ENCODE results near the gene GOLPH3L.

Gene GOLPH3L

DNA sequence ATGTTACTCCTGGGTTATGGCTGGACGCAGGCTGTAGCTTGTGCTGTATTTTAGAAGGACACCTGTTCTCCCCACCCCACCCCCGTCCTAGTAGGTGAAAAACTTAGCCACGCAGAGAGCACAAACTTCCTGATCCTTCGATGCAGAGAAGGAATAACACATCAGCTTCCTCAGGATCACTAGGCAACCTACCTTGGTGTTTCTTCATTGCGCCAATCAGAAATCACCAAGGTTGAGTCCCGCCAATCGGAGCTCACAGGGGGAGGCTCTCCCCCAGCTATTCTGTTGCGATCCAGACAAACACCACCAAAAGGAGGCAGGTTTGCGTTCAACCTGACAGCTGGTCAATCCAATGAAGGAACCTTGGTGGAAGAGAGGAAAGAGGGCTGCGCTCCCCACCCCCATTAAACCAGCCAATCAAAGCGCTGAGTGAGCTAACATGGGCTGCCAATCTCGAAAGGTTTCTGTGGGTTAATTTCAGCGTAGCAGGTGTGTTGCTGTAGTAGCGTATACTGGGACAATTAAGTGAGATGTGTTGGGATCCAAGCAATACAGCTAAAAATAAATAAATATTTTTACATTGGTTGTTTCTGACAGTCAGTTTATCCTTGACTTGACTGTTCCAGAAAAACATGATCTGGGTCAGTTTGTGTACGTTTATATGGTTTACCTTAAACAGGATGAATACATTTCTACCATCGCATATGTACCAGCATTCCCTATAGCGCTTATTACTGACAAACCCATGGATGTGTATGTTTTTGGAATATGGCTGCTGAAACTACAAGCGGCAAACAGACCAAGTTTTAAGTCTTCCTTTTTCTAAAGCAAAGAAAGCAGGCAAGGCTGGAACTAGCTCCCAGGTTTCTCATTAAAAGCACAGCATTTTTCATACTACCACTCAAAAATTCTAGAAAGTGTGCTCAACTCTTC lies at the start of gene GOLPH3L:
GOLPH3L (minus strand) TSS at position 160 of the 933 bp plus-strand sequence. CDS start 2,316 bp downstream, outside the sequence.
- peak; percentile 84 for DNase-seq (ENCODE audit: extremely low read depth, insufficient read length)
- Histone ChIP-seq H3K36me3 (ENCODE audit: control insufficient read depth, insufficient read depth, low read length) (no peaks in the 10 kb centered on the region), H3K4me3 (replicated peaks; ENCODE audit: low read depth, low read length) (peak within 1 kb of the TSS; percentile 97), H3K27me3 (replicated peaks; ENCODE audit: control insufficient read depth, insufficient read depth, low read length) (no peaks in the 10 kb centered on the region)
- no peak for TF ChIP-seq CTCF (IDR thresholded peaks at IDR 0.05; ENCODE audit: insufficient read depth, low read length, poor library complexity, severe bottlenecking)

DNA sequence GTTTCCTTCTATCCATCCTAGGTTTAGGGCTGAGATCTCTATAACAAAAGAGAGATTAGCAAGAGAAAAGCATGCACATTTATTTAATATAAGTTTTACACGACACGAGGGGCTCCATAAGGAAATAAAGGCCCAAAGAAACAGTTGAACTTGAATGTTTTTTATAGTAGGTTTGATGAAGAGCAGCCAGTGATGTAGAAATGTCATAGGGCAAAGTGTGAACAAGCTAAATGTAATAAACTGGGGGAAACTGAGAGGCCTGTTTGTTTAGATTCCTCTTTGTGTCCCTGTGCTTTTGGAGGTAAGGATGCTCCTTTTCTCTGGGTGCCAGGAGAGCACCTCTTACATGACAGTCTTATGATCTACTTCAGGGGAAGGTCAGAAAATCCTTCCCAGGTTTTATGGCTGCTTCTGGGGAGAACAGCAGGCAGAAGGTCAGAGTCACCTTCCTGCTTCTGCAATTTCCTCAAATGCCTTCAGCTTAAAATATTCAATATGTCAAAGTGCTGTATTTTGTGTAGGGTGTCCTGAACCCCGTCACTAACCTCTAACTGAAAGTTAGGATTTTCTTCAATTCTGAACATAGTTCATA lies 33.3 kb upstream of the GOLPH3L start:
- no peak for DNase-seq (ENCODE audit: extremely low read depth, insufficient read length)
- no peak overlapping the region for H3K4me3 ChIP-seq (replicated peaks; ENCODE audit: low read depth, low read length)
- H3K27me3 ChIP-seq (replicated peaks; ENCODE audit: control insufficient read depth, insufficient read depth, low read length), result no peaks in the 10 kb centered on the region
- H3K36me3 ChIP-seq (ENCODE audit: control insufficient read depth, insufficient read depth, low read length), result peaks cover 5% of the 10 kb centered on the region
- TF ChIP-seq CTCF (IDR thresholded peaks at IDR 0.05; ENCODE audit: insufficient read depth, low read length, poor library complexity, severe bottlenecking), result no peak

- H3K36me3 ChIP-seq (ENCODE audit: control insufficient read depth, insufficient read depth, low read length), result no peaks in the 10 kb centered on the region
- H3K4me3 ChIP-seq (replicated peaks; ENCODE audit: low read depth, low read length), result no peak overlapping the region
- no peak for DNase-seq (ENCODE audit: extremely low read depth, insufficient read length)
- TF ChIP-seq CTCF (IDR thresholded peaks at IDR 0.05; ENCODE audit: insufficient read depth, low read length, poor library complexity, severe bottlenecking), result no peak
- no peaks in the 10 kb centered on the region for H3K27me3 ChIP-seq (replicated peaks; ENCODE audit: control insufficient read depth, insufficient read depth, low read length)
Observed at GRCh38 chr1:150724336-150724735, 27.4 kb upstream of the GOLPH3L start.

DNA sequence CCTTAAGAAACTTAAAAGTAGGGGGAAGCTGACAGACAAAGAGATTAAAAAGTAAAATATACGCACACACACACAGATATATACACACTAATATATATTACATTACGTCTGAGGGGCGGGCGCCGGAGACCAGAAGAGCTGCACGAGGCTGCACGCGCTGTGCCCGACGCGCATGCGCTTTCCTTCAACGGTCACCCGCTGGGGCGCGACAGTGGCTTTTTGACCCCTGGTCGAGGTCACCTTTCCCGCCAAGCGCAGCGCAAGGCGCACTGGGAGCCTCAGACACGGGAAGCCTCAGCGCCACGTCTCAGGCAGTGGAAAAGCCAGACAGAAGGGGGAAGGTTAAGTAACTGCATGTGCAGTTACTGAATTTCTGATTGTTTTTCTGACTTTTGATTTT lies 23.7 kb upstream of the GOLPH3L start, which contains the start of gene HORMAD1:
HORMAD1 (minus strand) TSS at position 193 of the 400 bp plus-strand sequence. CDS start 1,390 bp downstream, outside the sequence.
- no peak for DNase-seq (ENCODE audit: extremely low read depth, insufficient read length)
- no peak for TF ChIP-seq CTCF (IDR thresholded peaks at IDR 0.05; ENCODE audit: insufficient read depth, low read length, poor library complexity, severe bottlenecking)

DNA sequence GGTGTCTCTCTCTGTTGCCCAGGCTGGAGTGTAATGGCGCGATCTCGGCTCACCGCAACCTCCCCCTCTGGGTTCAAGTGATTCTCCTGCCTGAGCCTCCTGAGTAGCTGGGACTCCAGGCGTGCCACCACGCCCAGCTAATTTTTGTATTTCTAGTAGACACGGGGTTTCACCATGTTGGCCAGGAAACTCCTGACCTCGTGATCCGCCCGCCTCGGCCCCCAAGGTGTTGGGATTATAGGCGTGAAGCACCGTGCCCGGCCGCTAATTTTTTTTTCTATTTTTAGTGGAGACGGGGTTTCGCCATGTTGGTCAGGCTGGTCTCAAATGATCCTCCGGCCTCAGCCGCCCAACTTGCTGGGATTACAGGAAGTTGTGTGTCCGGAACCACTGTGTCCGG lies 23.1 kb upstream of the GOLPH3L start:
- no peak for DNase-seq (ENCODE audit: extremely low read depth, insufficient read length)
- TF ChIP-seq CTCF (IDR thresholded peaks at IDR 0.05; ENCODE audit: insufficient read depth, low read length, poor library complexity, severe bottlenecking), result no peak
- Histone ChIP-seq H3K4me3 (replicated peaks; ENCODE audit: low read depth, low read length) (no peak overlapping the region), H3K36me3 (ENCODE audit: control insufficient read depth, insufficient read depth, low read length) (no peaks in the 10 kb centered on the region), H3K27me3 (replicated peaks; ENCODE audit: control insufficient read depth, insufficient read depth, low read length) (no peaks in the 10 kb centered on the region)

More for the DNA sequence above, 23.7 kb upstream of the GOLPH3L start, which contains the start of gene HORMAD1:
- Histone ChIP-seq H3K4me3 (replicated peaks; ENCODE audit: low read depth, low read length) (no peak within 1 kb of the TSS), H3K27me3 (replicated peaks; ENCODE audit: control insufficient read depth, insufficient read depth, low read length) (no peaks in the 10 kb centered on the region), H3K36me3 (ENCODE audit: control insufficient read depth, insufficient read depth, low read length) (no peaks in the 10 kb centered on the region)
